HCEC 1CT (cell line): ENCODE results near the gene HSPA9.

ENCODE experiments used
- DNase-seq: peaks from one replicate; pipeline ENCODE4 v3.0.0-alpha.2; 2017

The HSPA9 gene

GRCh38 chr5:138528744-138529469, 46.3 kb downstream of the HSPA9 start:
- DNase-seq: no peak

DNA sequence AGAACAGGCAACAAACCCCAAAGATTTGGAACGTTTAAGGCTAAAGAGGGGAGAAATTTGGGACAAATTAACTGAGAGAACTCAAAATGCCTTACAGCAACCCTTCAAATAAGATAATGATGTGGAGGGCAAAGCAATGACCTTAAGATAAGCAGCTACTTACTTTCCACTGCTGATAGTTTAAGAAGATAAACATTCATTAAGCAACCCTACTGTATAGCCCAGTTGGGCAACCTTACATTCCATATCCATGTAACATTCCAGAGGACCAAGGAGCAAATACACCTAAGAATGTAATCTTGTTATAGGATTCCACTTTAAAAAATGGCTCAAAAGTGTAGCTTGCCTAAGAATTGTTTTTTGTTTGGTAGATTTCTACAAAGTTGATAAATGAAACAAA, 47.0 kb downstream of the HSPA9 start:
- DNase-seq: no peak

DNA sequence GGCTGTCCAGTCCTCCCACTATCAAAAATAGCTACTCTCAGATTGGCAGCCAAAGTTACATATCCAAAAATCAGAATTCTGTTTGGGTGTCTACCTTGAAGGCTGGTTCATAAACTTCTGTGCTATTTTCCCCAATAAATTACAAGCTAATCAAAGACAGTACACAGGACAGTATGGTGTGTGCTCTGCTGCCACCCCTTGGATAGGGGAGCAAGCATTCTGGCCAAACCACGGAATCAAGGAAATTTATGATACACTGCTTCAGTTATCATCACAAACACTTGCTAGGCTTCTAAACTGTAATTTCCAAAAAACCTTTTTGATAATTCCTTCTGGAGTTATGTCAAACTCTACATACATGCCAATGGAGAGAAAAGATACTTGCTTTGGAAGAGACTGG, 48.0 kb downstream of the HSPA9 start:
- DNase-seq: no peak

GRCh38 chr5:138523406-138523805, 51.8 kb downstream of the HSPA9 start:
- no peak for DNase-seq

DNA sequence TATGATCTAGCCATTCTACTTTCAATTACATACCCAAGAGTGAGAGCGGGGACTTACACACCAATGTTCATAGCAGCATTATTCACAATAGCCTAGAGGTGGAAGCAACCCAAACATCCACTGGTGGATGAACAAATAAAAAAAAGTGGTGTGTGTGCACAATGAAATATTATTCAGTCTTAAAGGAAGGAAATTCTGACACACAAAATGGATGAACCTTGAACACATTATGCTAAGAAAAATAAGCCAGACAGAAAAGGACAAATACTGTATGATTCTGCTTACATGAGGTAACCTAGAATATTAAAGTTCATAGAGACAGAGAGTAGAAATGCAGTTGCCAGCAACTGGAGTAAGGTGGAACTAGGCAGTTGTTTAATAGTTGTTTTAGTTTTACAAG, 54.2 kb downstream of the HSPA9 start:
- DNase-seq: no peak

GRCh38 chr5:138517437-138517836, 57.8 kb downstream of the HSPA9 start:
- no peak for DNase-seq

- no peak for DNase-seq
These were observed 59.5 kb downstream of the HSPA9 start for GRCh38 chr5:138515556-138516245.

DNA sequence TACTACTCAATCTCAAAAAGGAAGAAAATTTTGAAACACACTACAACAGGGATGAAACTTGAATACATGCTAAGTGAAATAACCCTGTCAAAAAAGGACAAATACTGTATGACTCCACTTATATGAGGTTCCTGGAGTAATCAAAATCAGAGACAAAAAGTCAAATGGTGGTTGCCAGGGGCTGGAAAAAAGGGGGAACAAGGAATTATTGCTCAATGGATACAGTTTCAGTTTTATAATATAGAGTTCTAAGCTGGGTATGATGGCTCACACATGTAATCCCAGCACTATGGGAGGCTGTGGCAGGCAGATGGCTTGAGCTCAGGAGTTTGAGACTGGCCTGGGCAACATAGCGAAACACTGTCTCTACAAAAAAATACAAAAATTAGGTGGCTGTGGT, 61.2 kb downstream of the HSPA9 start:
- DNase-seq: no peak

GRCh38 chr5:138508958-138509357, 66.2 kb downstream of the HSPA9 start:
- no peak for DNase-seq

GRCh38 chr5:138507485-138507884, 67.7 kb downstream of the HSPA9 start:
- peak; percentile 76 for DNase-seq

DNA sequence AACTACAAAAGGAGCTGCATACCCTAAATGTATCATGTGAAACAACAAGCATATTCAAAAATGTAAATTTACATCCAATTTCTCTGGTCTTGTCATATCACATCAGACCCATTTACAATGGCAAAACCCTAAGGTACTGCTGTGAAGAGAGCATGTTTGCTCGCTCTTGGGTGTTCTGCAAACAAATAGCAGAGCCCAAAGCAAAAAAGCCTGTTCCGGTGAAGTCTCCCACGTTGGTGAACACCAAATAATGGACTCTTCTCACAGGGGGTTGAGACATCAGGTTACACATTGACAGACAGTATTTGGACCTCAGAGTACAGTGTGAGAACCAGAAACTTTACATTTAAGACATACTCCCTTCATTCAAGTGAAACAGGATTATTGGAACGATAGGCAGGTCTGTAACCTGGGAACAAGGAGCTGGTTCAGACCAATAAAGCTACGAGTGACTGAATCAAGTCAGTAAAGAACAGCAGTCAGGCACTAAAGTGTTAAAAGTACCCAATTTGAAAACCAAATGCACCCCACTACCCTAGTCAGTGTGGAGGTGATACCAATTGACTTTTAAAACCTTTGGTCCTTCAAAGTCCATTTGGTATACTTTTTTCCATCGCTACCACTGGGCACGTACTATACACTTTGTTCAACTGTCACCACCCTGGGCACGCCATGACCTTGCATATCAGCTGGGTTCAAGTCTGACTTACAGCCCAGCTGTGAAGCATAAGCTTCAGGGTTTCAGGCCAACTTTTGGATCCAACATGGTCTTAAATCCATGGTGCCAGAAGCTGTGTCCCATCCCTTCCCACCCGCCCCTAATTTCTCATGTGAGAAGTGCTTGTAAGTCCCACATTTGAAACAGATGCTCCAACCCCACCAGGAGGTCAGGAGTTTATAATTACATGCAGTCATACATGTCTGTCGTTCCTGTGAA, 68.6 kb downstream of the HSPA9 start:
- no peak for DNase-seq

GRCh38 chr5:138504799-138505198, 70.4 kb downstream of the HSPA9 start:
- no peak for DNase-seq
